ENCODE data around the gene ACSL1. TPM values are rescaled to one million over a fixed set of nuclear protein-coding genes. Genes with fewer than 3 reads are reported as not detected.

Gene ACSL1
- total and polyA plus RNA-seq, 9 of the 15 experiments (the other 6 are each of a cell fraction or from before 2014, with no cell fraction given), result 6.7 to 24.1 (median 15.0) TPM

- Histone ChIP-seq H3K4me3 (no peak overlapping the region), H2AFZ (ENCODE audit: low read depth, low read length) (no peak overlapping the region), H3K9ac (ENCODE audit: insufficient read depth in 1 of 2, low read depth in 2 of 2, low read length in 2 of 2) (no peak overlapping the region), H3K9me1 (ENCODE audit: control insufficient read depth, insufficient read depth, low read length) (no peaks in the 10 kb centered on the region), H3K27me3 (ENCODE audit: control insufficient read depth in 2 of 2, insufficient read depth in 2 of 2, low read length in 2 of 2) (no peaks in the 10 kb centered on the region), H3K9me3 (replicated peaks; ENCODE audit: control insufficient read depth, insufficient read depth, low read depth, low read length) (no peaks in the 10 kb centered on the region), H3K4me2 (ENCODE audit: insufficient read depth, low read length) (no peak overlapping the region), H3K36me3 (ENCODE audit: control insufficient read depth, insufficient read depth, low read length) (peaks cover 95% of the 10 kb centered on the region), H3K79me2 (ENCODE audit: control insufficient read depth, insufficient read depth, low read length) (peaks cover 30% of the 10 kb centered on the region; the same call in 2 of the 3 replicates), H4K20me1 (replicated peaks; ENCODE audit: control insufficient read depth, insufficient read depth, low read length) (no peaks in the 10 kb centered on the region; the same call in 1 of the 2 replicates), H3K4me1 (replicated peaks in 1 of 2; ENCODE audit: control insufficient read depth in 2 of 2, insufficient read depth in 2 of 2, low read length in 2 of 2) (no peaks in the 10 kb centered on the region), H3K27ac (ENCODE audit: extremely low read depth, low read depth, low read length) (no peak overlapping the region)
- in situ Hi-C loops (cut with MboI) (no loop called here), intact Hi-C loops (cut with micrococcal nuclease) (no loop called here)
- DNase-seq (ENCODE audit: extremely low read depth in 1 of 4, low spot score in 3 of 4) (no peak), ATAC-seq (no peak), FAIRE-seq (no peak)
- ChIA-PET POLR2A (interaction anchor here (0.7 kb wide), 1 partner anchor 73 kb away, joined by 4 read pairs; the partner anchor contains the start of gene CASP3), CTCF (ENCODE audit: low intra/inter-chr PET ratio) (no interaction called here)
- TF ChIP-seq RBM14 (IDR thresholded peaks at IDR 0.05; ENCODE audit: borderline replicate concordance, insufficient read depth, low read depth, low read length) (no peak), ZNF174 (CRISPR knock-in tag; IDR thresholded peaks at IDR 0.05) (no peak), HNRNPL (IDR thresholded peaks at IDR 0.05; ENCODE audit: low read depth, low read length) (no peak), MTA3 (IDR thresholded peaks at IDR 0.05; ENCODE audit: borderline replicate concordance) (no peak), ZNF644 (tag; IDR thresholded peaks at IDR 0.05; ENCODE audit: low read depth) (no peak), CXXC5 (CRISPR knock-in tag; IDR thresholded peaks at IDR 0.05) (no peak), ZNF384 (IDR thresholded peaks at IDR 0.05; ENCODE audit: low read depth, low read length) (peak; percentile 49; the same call in 1 of the 2 replicates), ZNF354B (CRISPR knock-in tag; IDR thresholded peaks at IDR 0.05) (peak; percentile 48; the same call in 1 of the 2 replicates), POLR2B (IDR thresholded peaks at IDR 0.05; ENCODE audit: low read depth, partially characterized antibody) (no peak), POLR2H (tag; IDR thresholded peaks at IDR 0.05; ENCODE audit: low read depth) (no peak), ZNF507 (tag; conservative IDR thresholded peaks at IDR 0.05) (peak; percentile 89)
- no TSS peak for BruUV-seq (replicated peaks)
Measured at GRCh38 chr4:184721254-184721653, 104.5 kb downstream of the ACSL1 start.

Measured in K562 (cell line).